ACHN (cell line): ENCODE data around the gene FOXF2.

Source experiments
- DNase-seq: peaks from one replicate; pipeline ENCODE4 v3.0.0-alpha.2; 2015
- in situ Hi-C: cut with HindIII; loops from 2 replicates; pipeline ENCODE4 v1.10.0; 2017; ENCODE audit warnings: low sequenced_read_pairs, low pct_ligation_motif_present, low pct_unique_long_range_greater_than_20kb

The FOXF2 gene

GRCh38 chr6:1387876-1388629 lies 1.3 kb upstream of the FOXF2 start:
- no peak for DNase-seq
- in situ Hi-C loops: no loop called here

GRCh38 chr6:1388630-1389368 lies 577 bp upstream of the FOXF2 start:
- no peak for DNase-seq
- in situ Hi-C loops: no loop called here

- DNase-seq: peak; percentile 44
- in situ Hi-C loops: no loop called here
These were observed 963 bp downstream of the FOXF2 start for GRCh38 chr6:1390133-1390945.

GRCh38 chr6:1390946-1391799 lies 1.8 kb downstream of the FOXF2 start:
- DNase-seq: no peak
- in situ Hi-C loops: no loop called here

GRCh38 chr6:1391800-1392309 lies 2.5 kb downstream of the FOXF2 start:
- in situ Hi-C loops: no loop called here
- DNase-seq: no peak

- DNase-seq: no peak
- in situ Hi-C loops: no loop called here
These were observed 3.7 kb downstream of the FOXF2 start for GRCh38 chr6:1392813-1393640.

- DNase-seq: no peak
- in situ Hi-C loops: no loop called here
These were observed 4.4 kb downstream of the FOXF2 start for GRCh38 chr6:1393641-1394283.

GRCh38 chr6:1394514-1395463 lies 5.4 kb downstream of the FOXF2 start:
- no peak for DNase-seq
- in situ Hi-C loops: no loop called here

GRCh38 chr6:1395506-1395905 lies 6.1 kb downstream of the FOXF2 start:
- in situ Hi-C loops: no loop called here
- DNase-seq: no peak

- no peak for DNase-seq
- in situ Hi-C loops: no loop called here
These were observed 6.8 kb downstream of the FOXF2 start for GRCh38 chr6:1395941-1396908.

GRCh38 chr6:1396952-1397868 lies 7.8 kb downstream of the FOXF2 start:
- in situ Hi-C loops: no loop called here
- peak; percentile 57 for DNase-seq

- DNase-seq: no peak
- in situ Hi-C loops: no loop called here
These were observed 9.9 kb downstream of the FOXF2 start for GRCh38 chr6:1399085-1399780.

- in situ Hi-C loops: no loop called here
- no peak for DNase-seq
These were observed 10.9 kb downstream of the FOXF2 start for GRCh38 chr6:1400126-1400850.
